AG08395 (cell line): ENCODE results near the gene ADGRF3.
A peak's percentile ranks its signal among the peaks of the same experiment; 100 is the strongest.
"Not testable (repeated sequence)": the region's sequence is repeated elsewhere in the genome, so short reads cannot be mapped to it uniquely, and the experiment has no call there.

Source experiments
- DNase-seq: peaks from one replicate; pipeline ENCODE4 v3.0.0; 2012; ENCODE audit warnings: mixed read lengths, low spot score

The ADGRF3 gene

DNA sequence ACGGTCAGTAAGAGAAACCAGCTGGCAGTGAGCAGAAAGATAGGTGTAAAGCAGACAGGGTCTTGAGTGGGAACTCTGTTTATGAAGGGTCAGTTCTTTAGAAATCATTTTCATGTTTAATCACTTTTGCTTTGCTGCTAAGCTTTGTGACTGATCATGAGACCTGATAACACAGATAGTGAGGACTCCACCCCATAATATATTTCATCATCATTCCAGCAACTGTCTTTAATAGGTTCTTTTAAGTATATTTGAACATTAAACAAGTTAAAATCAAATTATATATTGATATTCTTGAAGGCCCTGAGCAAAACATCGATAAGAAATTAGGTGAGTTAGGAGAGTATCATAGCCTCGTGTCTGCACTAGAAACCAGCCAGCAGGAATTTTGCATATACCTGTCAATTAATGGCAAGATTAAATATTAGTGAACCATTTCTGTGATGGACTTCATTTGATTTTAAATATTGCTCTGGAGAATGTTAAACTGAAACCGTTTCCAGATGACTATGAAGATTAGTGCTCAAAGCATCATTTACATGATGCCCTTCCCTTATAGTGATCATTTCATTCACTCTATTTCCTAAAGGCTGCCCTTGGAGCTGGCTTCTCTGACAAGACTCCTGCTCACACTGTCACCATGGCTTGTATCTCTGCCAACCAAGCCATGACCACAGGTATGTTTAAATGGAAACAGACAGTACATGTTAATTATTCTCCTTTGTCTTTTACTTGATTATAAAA lies 69.9 kb downstream of the ADGRF3 start:
- no peak for DNase-seq

DNA sequence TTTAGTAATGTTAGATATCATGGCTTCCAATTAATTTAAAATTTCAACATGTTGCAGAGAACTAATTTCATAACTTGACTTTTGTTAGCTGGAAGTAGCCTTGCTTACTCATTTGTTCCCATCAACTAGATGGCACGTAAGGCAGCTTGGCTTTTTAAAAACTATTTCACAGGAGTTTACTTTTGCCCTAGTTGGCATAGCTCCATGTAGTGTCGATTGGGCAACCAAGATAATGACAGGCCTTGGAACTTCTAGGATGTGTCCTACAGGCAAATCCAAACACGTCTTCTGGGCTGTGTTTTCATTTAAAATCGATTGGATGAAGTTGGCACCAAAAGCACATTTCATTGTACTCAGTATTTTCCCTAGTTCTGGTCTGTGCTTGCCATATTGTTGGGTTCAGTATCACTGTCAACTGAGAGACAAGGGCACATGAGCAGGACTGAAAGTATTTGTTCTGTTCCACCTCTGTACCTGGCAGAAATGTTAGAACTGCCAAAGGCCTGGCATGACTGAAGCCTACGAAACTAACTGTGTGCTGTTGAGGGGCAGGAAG lies 72.5 kb downstream of the ADGRF3 start:
- peak; percentile 81 for DNase-seq

DNA sequence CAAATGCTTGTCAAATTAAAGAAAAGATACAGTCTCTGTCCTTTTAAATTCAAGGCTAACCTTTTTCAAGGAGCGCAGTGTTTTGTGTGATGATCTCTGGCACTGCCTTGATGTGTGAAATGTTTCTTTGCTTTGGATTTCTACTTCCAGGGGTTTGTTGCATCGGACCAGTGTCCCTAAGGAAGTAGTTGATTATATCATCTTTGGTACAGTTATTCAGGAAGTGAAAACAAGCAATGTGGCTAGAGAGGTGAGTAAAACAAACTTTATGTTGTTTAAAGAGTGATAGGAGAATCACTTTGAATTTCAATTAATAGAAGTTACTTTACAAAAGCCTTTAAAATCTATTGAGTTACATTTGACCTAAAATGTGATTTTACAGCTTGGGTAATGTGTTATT lies 73.1 kb downstream of the ADGRF3 start:
- DNase-seq, result no peak

DNA sequence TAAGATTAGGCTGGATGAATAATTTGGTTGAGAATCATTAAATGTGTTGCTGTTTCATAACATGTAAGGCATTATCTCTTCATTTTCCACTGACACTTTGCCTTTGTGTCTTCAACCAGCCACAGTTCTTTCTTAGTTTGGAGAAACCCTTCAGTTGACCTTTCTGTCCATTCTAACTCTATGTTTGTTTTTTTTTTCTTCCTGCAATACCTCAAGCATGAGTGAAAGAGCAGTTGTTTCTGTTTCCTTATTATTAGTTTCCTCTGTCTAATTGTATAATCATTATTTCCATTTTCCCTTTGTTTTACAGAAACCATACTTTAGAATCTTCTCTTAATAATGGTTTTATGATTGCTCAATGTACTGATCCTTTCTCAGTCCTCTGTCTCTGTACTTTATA lies 76.2 kb downstream of the ADGRF3 start:
- no peak for DNase-seq

DNA sequence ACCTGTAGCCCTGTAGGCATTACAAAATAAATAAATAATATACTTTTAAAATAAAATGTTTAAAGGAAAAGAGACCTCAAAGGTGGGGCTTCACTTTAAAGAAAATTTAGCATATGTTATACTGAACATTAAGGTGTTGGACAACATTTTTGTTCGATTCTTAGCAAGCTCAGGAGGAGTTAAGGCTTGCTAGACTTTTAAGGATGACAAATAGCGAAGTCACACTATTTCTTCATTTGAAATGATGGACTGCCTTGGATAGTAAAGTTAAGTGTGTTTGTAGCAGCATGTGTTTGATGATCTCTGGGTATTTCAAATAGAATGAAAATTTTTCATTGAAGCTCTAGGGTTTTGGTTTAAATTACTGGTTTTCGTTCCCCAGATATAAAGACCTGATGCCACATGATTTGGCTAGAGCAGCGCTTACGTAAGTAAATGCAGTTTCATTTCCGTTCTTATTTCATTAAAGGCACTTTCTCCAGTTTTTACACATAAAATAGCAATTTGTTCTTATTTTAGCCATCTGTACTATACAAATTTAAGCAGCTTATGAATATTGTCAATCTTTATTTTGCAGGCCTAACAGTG lies 76.9 kb downstream of the ADGRF3 start:
- DNase-seq, result no peak

DNA sequence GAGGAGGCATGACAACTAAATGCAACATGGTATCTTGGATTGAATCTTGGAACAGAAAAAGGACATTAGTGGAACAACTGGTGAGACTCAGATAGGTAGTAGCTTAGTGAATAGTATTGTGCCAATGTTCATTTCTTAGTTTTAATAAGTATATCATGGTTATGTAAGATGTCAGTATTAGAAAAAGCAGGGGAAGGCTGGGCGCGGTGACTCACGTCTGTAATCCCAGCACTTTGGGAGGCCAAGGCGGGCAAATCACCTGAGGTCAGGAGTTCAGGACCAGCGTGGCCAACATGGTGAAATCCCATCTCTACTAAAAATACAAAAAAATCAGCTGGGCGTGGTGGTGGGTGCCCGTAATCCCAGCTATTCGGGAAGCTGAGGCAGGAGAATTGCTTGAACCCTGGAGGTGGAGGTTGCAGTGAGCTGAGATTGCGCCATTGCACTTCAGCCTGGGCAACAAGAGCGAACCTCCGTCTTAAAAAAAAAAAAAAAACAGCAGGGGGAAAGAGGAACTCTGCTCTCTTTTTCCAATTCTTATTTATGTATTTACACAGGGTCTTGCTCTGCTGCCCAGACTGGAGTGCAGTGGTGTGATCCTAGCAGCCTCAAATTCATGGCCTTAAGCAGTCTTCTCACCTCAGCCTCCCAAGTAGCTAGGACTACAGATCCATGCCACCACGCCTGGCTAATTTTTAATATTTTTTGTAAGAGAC lies 77.8 kb downstream of the ADGRF3 start:
- not testable (repeated sequence) for DNase-seq

DNA sequence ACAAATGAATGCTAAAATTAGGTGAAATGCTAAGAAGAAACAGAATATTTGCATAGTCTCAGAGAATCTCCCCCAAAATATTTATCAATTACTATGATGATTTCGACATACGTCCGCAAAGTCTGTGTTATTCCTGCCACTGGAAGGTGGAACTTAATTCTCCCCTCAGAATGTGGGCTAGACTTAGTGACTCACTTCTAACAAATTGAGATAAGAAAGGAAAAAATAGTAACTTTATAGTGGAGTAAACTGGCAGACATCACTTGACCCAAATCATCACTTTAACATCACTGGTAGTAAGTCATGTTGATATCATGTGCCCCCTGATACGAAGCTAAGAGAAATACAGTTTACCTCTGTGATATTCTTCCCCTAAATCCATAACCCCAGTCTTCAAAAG lies 78.4 kb downstream of the ADGRF3 start:
- DNase-seq, result no peak

DNA sequence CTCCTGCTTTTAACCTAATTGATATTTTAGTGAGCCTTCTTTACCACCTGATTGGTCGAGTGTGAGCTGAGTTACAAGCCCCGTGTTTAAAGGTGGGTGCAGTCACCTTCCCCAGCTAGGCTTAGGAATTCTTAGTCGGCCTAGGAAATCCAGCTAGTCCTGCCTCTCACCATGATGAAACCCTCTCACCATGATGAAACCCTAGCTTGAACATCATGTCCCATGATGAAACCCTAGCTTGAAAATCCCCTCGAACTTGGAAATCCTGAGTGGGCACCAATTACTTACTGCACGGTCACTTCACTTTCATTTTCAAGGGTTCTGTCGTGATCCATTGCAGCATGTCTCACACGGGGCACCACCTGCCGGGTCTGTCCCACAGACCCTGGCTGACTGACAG lies 87.8 kb downstream of the ADGRF3 start:
- DNase-seq, result not testable (repeated sequence)
